SK-N-SH treated with all-trans-retinoic acid at 6 μM for 48 hours (cell line): ENCODE results near the gene LRRC4C.

Source experiments
- ARNTL ChIP-seq: fragments of 450-650 bp; formaldehyde crosslinking; IDR thresholded peaks from 2 replicates; pipeline ENCODE4 v1.5.0; 2020; ENCODE audit warnings: low read depth, mild to moderate bottlenecking, moderate library complexity, borderline replicate concordance
- BACH2 ChIP-seq: fragments of 250-450 bp; sonication (Bioruptor Pico); IDR thresholded peaks from 2 replicates; pipeline ENCODE4 v1.9.0; 2021; ENCODE audit warnings: mild to moderate bottlenecking, borderline replicate concordance
- CSDC2 ChIP-seq: fragments of 250-450 bp; sonication (Bioruptor Pico); IDR thresholded peaks from 2 replicates; pipeline ENCODE4 v1.5.0; 2020; ENCODE audit warnings: mild to moderate bottlenecking, moderate library complexity
- GLIS3 ChIP-seq: fragments of 250-450 bp; sonication (Bioruptor Pico); IDR thresholded peaks from 2 replicates; pipeline ENCODE4 v1.5.0; 2020; ENCODE audit warnings: mild to moderate bottlenecking, moderate library complexity
- ISL1 ChIP-seq: fragments of 250-450 bp; sonication (Bioruptor Pico); IDR thresholded peaks from 2 replicates; pipeline ENCODE4 v2.1.2; 2022; ENCODE audit warnings: mild to moderate bottlenecking, moderate library complexity
- OSR1 ChIP-seq: fragments of 250-450 bp; sonication (Bioruptor Pico); IDR thresholded peaks from 2 replicates; pipeline ENCODE4 v1.8.0; 2022; ENCODE audit warnings: moderate library complexity, mild to moderate bottlenecking, inconsistent platforms
- SNAI2 ChIP-seq: fragments of 250-450 bp; sonication (Bioruptor Pico); IDR thresholded peaks from 2 replicates; pipeline ENCODE4 v1.5.0; 2020; ENCODE audit warnings: mild to moderate bottlenecking, moderate library complexity
- TCF4 ChIP-seq: fragments of 250-450 bp; sonication (Bioruptor Pico); IDR thresholded peaks from 2 replicates; pipeline ENCODE4 v1.8.0; 2021; ENCODE audit warnings: mild to moderate bottlenecking, moderate library complexity, borderline replicate concordance
- TOX ChIP-seq: fragments of 250-450 bp; sonication (Bioruptor Pico); IDR thresholded peaks from 2 replicates; pipeline ENCODE4 v1.8.0; 2021; ENCODE audit warnings: mild to moderate bottlenecking, moderate library complexity, borderline replicate concordance
- ZFP3 ChIP-seq: fragments of 250-450 bp; sonication (Bioruptor Pico); IDR thresholded peaks from 2 replicates; pipeline ENCODE4 v1.5.0; 2020; ENCODE audit warnings: mild to moderate bottlenecking, moderate library complexity
- ZFP30 ChIP-seq: fragments of 450-650 bp; formaldehyde crosslinking; IDR thresholded peaks from 2 replicates; pipeline ENCODE4 v1.5.0; 2022; ENCODE audit warnings: mild to moderate bottlenecking, moderate library complexity
- ZNF70 ChIP-seq: fragments of 450-650 bp; formaldehyde crosslinking; IDR thresholded peaks from 2 replicates; pipeline ENCODE4 v1.5.0; 2020; ENCODE audit warnings: mild to moderate bottlenecking, moderate library complexity
- TF ChIP-seq, protein P1 (sequence below): fragments of 250-450 bp; sonication (Bioruptor Pico); IDR thresholded peaks from 2 replicates; pipeline ENCODE4 v1.5.1; 2020; ENCODE audit warnings: low read depth, mild to moderate bottlenecking, moderate library complexity
- TF ChIP-seq, protein P2 (sequence below): fragments of 250-450 bp; sonication (Bioruptor Pico); IDR thresholded peaks from 2 replicates; pipeline ENCODE4 v1.5.0; 2020; ENCODE audit warnings: mild to moderate bottlenecking, moderate library complexity

DNA sequence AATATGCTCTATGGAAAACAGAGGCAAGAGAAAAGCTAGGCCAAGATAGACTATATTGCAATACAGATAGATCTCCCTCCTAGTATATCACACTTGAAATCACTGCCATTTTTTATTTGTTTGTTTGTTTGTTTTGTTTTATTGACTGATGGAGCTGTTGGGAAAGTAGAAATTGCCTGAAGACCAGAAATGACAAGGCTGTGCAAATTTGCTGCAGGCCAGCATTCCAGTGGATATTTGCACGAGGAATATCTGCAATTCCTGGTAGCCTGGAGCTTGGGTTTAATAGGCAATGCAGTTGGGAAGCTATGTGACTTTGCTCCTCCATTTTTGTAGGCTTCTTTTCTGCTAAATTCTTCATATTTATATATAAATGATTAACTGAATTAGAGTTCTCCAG, 991.7 kb downstream of the LRRC4C start:
- TF ChIP-seq CSDC2 = no peak
- no peak for TF ChIP-seq ZFP30
- TF ChIP-seq OSR1 (CRISPR knock-in tag) = no peak
- no peak for TF ChIP-seq TCF4 (CRISPR knock-in tag)
- TF ChIP-seq TOX (CRISPR knock-in tag) = no peak
- no peak for TF ChIP-seq ISL1
- TF ChIP-seq ZFP3 (CRISPR knock-in tag) = no peak
- TF ChIP-seq, protein P1, sequence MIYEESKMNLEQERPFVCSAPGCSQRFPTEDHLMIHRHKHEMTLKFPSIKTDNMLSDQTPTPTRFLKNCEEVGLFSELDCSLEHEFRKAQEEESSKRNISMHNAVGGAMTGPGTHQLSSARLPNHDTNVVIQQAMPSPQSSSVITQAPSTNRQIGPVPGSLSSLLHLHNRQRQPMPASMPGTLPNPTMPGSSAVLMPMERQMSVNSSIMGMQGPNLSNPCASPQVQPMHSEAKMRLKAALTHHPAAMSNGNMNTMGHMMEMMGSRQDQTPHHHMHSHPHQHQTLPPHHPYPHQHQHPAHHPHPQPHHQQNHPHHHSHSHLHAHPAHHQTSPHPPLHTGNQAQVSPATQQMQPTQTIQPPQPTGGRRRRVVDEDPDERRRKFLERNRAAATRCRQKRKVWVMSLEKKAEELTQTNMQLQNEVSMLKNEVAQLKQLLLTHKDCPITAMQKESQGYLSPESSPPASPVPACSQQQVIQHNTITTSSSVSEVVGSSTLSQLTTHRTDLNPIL = no peak
- TF ChIP-seq, protein P2, sequence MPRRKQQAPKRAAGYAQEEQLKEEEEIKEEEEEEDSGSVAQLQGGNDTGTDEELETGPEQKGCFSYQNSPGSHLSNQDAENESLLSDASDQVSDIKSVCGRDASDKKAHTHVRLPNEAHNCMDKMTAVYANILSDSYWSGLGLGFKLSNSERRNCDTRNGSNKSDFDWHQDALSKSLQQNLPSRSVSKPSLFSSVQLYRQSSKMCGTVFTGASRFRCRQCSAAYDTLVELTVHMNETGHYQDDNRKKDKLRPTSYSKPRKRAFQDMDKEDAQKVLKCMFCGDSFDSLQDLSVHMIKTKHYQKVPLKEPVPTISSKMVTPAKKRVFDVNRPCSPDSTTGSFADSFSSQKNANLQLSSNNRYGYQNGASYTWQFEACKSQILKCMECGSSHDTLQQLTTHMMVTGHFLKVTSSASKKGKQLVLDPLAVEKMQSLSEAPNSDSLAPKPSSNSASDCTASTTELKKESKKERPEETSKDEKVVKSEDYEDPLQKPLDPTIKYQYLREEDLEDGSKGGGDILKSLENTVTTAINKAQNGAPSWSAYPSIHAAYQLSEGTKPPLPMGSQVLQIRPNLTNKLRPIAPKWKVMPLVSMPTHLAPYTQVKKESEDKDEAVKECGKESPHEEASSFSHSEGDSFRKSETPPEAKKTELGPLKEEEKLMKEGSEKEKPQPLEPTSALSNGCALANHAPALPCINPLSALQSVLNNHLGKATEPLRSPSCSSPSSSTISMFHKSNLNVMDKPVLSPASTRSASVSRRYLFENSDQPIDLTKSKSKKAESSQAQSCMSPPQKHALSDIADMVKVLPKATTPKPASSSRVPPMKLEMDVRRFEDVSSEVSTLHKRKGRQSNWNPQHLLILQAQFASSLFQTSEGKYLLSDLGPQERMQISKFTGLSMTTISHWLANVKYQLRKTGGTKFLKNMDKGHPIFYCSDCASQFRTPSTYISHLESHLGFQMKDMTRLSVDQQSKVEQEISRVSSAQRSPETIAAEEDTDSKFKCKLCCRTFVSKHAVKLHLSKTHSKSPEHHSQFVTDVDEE (CRISPR knock-in tag) = no peak
- no peak for TF ChIP-seq BACH2 (CRISPR knock-in tag)
- no peak for TF ChIP-seq GLIS3
- no peak for TF ChIP-seq ARNTL (CRISPR knock-in tag)
- no peak for TF ChIP-seq ZNF70 (CRISPR knock-in tag)
- TF ChIP-seq SNAI2 (CRISPR knock-in tag) = no peak
